Measurements from ENCODE around the gene RECQL.
"Not testable (repeated sequence)": the region's sequence is repeated elsewhere in the genome, so short reads cannot be mapped to it uniquely, and the experiment has no call there.

Gene RECQL

GRCh38 chr12:21502872-21503271 lies 1.4 kb upstream of the RECQL start:
- no peak for DNase-seq (ENCODE audit: low spot score)

GRCh38 chr12:21502164-21502496 lies 695 bp upstream of the RECQL start:
- DNase-seq (ENCODE audit: low spot score): no peak

- no peak for DNase-seq (ENCODE audit: low spot score)
Observed at GRCh38 chr12:21500786-21501257, 613 bp downstream of the RECQL start.

GRCh38 chr12:21499765-21500164 lies 1.7 kb downstream of the RECQL start:
- no peak for DNase-seq (ENCODE audit: low spot score)

GRCh38 chr12:21485998-21486397 lies 15.4 kb downstream of the RECQL start:
- no peak for DNase-seq (ENCODE audit: low spot score)

- DNase-seq (ENCODE audit: low spot score): no peak
Observed at GRCh38 chr12:21483531-21483930, 17.9 kb downstream of the RECQL start.

- DNase-seq (ENCODE audit: low spot score): no peak
Observed at GRCh38 chr12:21478756-21479455, 22.5 kb downstream of the RECQL start.

GRCh38 chr12:21476949-21477348 lies 24.5 kb downstream of the RECQL start:
- no peak for DNase-seq (ENCODE audit: low spot score)

GRCh38 chr12:21475552-21475951 lies 25.9 kb downstream of the RECQL start:
- DNase-seq (ENCODE audit: low spot score): no peak

GRCh38 chr12:21472197-21472823 lies 29.1 kb downstream of the RECQL start:
- DNase-seq (ENCODE audit: low spot score): no peak

GRCh38 chr12:21471294-21471693 lies 30.1 kb downstream of the RECQL start:
- DNase-seq (ENCODE audit: low spot score): no peak

- not testable (repeated sequence) for DNase-seq (ENCODE audit: low spot score)
Observed at GRCh38 chr12:21467334-21467733, 34.1 kb downstream of the RECQL start.

- peak; percentile 94 for DNase-seq (ENCODE audit: low spot score)
Observed at GRCh38 chr12:21459474-21459873, 42.0 kb downstream of the RECQL start.

- no peak for DNase-seq (ENCODE audit: low spot score)
Observed at GRCh38 chr12:21456291-21456780, 45.1 kb downstream of the RECQL start.

GRCh38 chr12:21453312-21453852 lies 48.1 kb downstream of the RECQL start:
- DNase-seq (ENCODE audit: low spot score): no peak

GRCh38 chr12:21451529-21451928 lies 49.9 kb downstream of the RECQL start:
- no peak for DNase-seq (ENCODE audit: low spot score)

GRCh38 chr12:21444193-21445146 lies 57.0 kb downstream of the RECQL start:
- no peak for DNase-seq (ENCODE audit: low spot score)

GRCh38 chr12:21439347-21439746 lies 62.1 kb downstream of the RECQL start:
- no peak for DNase-seq (ENCODE audit: low spot score)

- DNase-seq (ENCODE audit: low spot score): no peak
Observed at GRCh38 chr12:21438643-21439042, 62.8 kb downstream of the RECQL start.

- no peak for DNase-seq (ENCODE audit: low spot score)
Observed at GRCh38 chr12:21434699-21435098, 66.7 kb downstream of the RECQL start.

GRCh38 chr12:21433525-21433924 lies 67.9 kb downstream of the RECQL start:
- no peak for DNase-seq (ENCODE audit: low spot score)

- no peak for DNase-seq (ENCODE audit: low spot score)
Observed at GRCh38 chr12:21429994-21430393, 71.4 kb downstream of the RECQL start.

All from SK-N-DZ (cell line).